Limb (tissue), 2 donors: ENCODE results near the gene ACSL1.
"Not testable (repeated sequence)": the region's sequence is repeated elsewhere in the genome, so short reads cannot be mapped to it uniquely, and the experiment has no call there.

Experiments
- DNase-seq, 2 donors: peaks; one replicate each; pipeline ENCODE4 v3.0.0-alpha.2; 2016; ENCODE audit errors: extremely low spot score in 2 of 2

ACSL1 gene

GRCh38 chr4:184790826-184791225 is 34.9 kb downstream of the ACSL1 start:
- DNase-seq = no peak

GRCh38 chr4:184787766-184788503 is 37.8 kb downstream of the ACSL1 start:
- no peak for DNase-seq

GRCh38 chr4:184785813-184786212 is 40.0 kb downstream of the ACSL1 start:
- no peak for DNase-seq

GRCh38 chr4:184784628-184785257 is 41.0 kb downstream of the ACSL1 start:
- DNase-seq = no peak

DNA sequence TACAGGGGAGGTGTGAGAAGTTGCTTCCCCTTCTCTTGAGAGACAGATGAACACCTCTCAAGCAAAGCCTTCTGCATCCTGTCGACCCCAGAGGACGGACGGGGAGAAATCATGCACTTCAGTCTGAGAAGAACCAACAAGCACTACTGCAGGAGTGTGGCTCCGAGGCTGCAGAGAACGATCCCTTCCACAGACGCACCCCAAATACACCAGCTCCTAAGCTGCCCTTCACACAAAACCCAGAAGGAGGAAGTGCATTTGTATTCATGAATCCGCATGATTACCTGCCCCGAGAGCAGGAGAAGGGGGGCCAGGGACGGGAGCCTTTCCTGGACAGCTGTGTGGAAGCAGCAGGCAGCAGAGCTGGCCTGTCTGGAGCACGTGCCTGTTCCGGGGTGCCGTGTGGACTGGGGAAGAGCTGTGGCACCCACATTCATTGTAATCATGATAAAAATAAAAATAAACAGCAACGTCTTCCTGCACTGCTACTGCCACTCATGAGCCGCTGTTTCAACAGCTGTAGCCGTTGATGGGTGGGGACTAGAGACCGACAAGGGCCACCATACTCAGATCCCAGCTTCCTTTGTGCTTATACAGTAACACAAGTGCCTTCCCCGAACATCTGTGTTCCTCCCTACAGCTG is 42.9 kb downstream of the ACSL1 start:
- no peak for DNase-seq

- not testable (repeated sequence) for DNase-seq
Observed at GRCh38 chr4:184779160-184779559, 46.6 kb downstream of the ACSL1 start.

DNA sequence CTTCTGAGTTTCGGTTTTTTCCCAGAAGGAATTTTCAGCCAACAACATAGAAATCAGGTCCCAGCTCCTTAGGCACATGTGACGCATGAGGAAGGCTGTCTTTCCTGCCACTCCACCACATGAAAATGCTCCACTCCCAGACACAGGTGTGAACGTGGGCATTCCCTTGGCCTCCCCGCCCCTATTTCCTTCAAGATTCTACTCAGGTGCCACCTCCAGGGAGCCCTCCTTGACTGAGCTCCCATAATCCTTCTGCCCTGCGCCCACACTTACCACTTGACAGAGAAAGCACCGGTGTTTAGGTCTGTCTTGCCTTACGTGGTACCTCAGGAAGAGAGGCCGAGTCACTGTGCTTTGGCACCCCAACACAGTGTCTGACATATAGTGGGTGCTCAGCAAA is 47.4 kb downstream of the ACSL1 start:
- no peak for DNase-seq

- DNase-seq = no peak
Observed at GRCh38 chr4:184776821-184777220, 48.9 kb downstream of the ACSL1 start.

DNA sequence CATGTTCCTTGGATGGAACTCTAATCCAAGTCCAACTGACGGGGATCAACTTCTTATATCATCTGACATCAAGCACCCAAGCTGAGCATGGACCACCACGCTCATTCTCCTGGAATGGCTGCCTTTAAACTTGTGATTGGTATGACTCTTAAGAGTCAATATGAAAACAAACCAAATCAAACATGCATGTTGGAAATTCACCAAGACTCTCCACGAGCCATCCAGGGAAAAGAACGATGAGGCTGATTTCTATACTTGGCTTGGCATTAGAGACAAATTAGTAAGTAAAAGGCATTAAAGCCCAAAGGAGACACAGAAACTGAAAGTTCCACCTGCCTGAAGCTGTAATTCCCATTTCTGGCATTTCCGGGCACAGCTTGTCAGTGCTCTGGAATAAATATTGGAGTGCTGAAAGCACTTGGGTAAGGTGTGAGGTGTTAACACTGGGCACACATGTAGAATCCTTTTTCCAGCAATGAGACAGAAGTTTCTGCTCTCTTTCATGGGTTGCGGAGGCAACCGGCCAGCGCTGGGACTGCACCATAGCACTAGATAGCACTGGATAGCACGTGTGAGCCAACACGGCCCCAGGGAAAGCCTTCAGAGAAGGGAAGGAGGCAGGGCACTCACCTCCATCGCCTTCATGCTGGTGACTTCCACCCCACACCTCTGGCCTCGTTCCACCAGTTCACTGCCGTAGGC is 49.8 kb downstream of the ACSL1 start:
- DNase-seq = no peak

GRCh38 chr4:184774152-184774551 is 51.6 kb downstream of the ACSL1 start:
- no peak for DNase-seq

- no peak for DNase-seq
Observed at GRCh38 chr4:184771416-184771815, 54.4 kb downstream of the ACSL1 start.

- no peak for DNase-seq
Observed at GRCh38 chr4:184769141-184769765, 56.5 kb downstream of the ACSL1 start.

DNA sequence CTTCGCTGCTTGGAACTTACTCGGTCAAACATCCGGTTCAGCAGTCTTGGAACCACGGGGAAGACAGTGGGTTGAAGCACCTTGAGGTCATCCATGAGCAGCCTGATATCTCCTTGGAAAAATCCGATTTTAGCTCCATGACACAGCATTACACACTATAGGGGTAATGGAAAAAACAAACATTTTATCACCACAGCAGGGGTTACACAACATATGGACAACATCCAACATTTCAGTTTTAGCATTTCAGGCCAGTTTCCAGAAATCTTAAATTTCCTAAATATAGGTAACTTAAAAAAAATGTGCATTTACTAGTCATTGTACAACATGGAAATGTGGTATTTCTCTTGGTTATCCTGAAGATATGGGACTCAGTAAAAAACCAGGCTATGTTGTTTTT is 57.5 kb downstream of the ACSL1 start:
- DNase-seq = no peak

DNA sequence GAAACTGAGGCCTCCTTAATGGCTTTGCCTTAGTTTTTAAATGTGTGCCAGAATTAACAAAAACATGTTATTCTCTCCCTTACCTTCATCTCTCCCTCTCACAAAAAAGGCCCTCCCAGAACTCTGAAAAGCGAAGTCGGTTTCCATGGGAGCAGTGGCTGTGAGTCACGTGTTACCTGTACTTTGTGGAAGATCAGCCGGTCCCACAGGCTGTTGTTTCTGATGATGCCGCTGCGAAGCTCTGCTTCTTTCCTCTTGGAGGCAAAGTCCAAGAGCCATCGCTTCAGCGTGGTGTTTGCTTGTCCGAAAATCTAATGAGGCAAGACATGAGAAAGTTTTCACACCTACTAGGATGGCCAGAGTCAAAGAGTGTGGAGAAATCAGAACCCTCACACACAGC is 59.3 kb downstream of the ACSL1 start:
- no peak for DNase-seq

DNA sequence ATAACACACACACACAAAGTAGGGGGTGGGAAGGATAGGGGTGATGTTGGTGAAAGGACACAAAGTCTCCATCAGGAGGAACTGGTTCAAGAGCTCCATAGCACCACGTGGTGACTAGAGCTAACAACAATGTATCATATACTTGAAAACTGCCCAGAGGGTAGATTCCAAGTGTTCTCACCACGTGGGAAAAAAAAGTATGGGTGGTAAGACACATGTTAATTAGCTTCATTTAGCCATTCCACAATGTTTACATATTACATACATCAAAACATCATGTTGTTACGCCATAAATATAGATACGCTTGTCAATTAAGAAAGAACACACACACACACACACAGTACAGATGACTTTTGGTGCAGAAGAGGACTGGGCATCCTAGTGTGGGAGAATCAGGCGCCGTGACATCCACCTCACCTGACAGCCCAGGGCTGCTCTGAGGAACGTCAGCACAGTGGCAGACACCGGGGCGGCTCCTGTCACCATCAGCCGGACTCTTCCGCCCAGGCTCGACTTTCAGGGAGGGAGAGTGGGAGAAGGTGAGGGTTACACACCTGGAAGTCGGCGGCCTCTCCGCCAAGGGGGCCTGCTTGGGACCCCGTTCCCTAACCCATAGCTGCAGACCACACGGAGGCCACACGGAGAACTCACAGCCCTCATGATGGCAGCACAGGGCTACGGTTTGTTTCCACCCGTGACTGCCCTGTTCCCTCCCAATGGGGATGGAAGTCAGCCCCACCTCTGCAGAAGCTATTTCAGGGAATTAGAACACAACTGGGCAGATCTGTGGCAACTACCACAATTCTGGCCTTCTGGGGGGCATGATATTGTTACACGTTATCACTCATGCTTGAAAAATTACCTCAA is 60.1 kb downstream of the ACSL1 start:
- DNase-seq = no peak

GRCh38 chr4:184764601-184765000 is 61.2 kb downstream of the ACSL1 start:
- DNase-seq = no peak

DNA sequence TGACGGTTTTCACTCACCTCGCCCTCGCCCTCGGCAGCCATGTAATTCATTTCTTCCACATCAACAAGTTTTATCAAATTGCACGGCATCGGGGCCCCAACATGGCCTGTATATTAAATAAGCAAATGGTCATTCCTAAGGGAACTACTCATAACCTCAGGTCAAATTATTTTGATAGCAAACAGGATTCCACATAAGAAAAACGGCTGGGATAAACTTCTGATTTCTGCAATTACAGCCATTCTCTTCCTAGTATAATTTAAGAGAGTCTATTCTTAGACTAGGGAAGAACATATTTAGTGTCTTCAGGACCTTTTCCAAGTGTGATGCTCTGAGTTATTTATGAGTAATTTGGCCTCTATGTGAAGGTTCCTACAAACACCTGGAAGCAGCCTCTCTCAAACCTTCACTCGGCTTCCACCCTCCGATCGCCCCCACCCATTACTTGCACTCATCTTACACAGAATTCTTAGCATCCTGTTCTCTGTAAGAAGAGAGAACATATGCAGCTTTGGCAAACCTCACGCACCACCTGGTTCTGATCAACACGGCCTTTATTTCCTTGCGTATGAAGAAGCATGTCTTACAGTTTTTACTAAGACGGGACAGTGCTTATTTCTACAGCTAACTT is 62.5 kb downstream of the ACSL1 start:
- DNase-seq = peak; percentile 45 to 67

DNA sequence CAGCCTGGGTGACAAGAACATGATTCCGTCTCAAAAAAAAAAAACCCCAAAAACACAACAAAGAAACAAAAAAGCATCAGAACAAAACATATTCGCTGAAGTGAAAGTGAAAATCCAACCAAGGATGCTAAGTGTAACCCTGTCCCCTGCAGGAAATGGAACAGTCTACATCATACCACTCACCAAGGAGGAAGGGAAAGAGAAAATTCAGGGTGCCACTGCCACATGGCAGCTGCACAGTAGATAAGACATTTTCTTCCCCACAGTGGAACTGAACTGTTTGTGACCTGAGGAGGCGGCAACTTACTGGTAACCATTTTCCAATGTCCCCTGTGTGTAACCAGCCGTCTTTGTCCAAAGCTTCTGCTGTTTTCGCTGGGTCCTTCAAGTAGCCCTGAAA is 63.7 kb downstream of the ACSL1 start:
- no peak for DNase-seq

- no peak for DNase-seq
Observed at GRCh38 chr4:184760681-184761080, 65.1 kb downstream of the ACSL1 start.

DNA sequence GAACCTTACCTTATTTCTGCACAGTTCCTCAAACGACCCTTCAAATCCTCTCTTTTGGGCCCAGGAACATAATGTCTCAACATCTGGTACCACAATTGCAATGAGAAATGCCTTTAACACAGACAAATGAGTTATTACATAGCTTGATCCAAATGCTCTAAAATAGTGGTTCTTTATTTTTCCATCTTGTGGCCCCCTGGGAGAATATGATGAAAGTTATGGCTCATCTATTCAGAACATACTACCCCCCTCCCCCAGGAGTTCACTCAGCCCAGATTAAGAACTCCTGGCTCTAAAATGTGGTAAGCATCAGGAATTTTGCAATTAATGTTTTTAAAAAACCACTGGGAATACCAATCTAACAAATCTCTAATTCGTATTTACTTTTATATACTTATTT is 68.0 kb downstream of the ACSL1 start:
- no peak for DNase-seq
